Measurements from ENCODE around the gene DEF6. TPM values are rescaled to one million over a fixed set of nuclear protein-coding genes. Genes with fewer than 3 reads are reported as not detected.

DEF6 gene
- total RNA-seq, 2 donors from 2014 or later, result 8.1 to 12.5 TPM

DNA sequence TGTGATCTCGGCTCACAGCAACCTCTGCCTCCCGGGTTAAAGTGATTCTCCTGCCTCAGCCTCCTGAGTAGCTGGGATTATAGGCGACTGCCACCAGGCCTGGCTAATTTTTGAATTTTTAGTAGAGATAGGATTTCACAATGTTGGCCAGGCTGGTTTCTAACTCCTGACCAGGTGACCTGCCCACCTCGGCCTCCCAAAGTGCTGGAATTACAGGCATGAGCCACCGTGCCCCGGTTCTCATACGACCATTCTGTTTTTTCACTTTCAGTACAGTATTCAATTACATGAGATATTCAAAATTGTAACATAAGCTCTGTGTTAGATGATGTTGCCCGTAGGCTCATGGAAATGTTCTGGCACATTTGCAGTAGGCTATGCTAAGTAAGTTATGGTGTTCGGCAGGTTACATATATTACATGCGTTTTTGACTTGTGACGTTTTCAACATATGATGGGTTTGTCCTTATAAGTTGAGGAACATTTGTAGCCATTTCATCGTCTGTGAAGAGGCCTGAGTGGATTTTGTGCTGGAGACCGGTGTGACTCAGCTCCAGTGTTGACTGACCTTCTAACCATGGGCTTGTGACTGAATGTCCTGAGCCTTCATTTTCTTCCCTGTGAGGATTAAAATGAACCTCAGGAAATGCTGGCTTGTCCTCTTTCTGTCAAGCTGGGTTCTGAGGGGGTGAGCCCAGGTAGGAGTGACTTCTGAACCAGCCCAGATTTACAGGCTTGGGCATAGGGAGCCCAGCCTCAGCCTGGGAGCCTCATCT lies 56.9 kb downstream of the DEF6 start:
- Histone ChIP-seq H3K27ac (no peak overlapping the region), H3K4me3 (no peak overlapping the region), H3K4me1 (no peaks in the 10 kb centered on the region), H3K36me3 (no peaks in the 10 kb centered on the region), H3K9me3 (no peaks in the 10 kb centered on the region), H3K27me3 (no peaks in the 10 kb centered on the region), H3K9ac (ENCODE audit: low read depth in 2 of 2, low read length in 2 of 2) (no peak overlapping the region)
- DNase-seq, result no peak
- intact Hi-C loops (cut with DNase I), result no loop called here
- TF ChIP-seq, protein P1, sequence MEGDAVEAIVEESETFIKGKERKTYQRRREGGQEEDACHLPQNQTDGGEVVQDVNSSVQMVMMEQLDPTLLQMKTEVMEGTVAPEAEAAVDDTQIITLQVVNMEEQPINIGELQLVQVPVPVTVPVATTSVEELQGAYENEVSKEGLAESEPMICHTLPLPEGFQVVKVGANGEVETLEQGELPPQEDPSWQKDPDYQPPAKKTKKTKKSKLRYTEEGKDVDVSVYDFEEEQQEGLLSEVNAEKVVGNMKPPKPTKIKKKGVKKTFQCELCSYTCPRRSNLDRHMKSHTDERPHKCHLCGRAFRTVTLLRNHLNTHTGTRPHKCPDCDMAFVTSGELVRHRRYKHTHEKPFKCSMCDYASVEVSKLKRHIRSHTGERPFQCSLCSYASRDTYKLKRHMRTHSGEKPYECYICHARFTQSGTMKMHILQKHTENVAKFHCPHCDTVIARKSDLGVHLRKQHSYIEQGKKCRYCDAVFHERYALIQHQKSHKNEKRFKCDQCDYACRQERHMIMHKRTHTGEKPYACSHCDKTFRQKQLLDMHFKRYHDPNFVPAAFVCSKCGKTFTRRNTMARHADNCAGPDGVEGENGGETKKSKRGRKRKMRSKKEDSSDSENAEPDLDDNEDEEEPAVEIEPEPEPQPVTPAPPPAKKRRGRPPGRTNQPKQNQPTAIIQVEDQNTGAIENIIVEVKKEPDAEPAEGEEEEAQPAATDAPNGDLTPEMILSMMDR (IDR thresholded peaks at IDR 0.05), result no peak

DNA sequence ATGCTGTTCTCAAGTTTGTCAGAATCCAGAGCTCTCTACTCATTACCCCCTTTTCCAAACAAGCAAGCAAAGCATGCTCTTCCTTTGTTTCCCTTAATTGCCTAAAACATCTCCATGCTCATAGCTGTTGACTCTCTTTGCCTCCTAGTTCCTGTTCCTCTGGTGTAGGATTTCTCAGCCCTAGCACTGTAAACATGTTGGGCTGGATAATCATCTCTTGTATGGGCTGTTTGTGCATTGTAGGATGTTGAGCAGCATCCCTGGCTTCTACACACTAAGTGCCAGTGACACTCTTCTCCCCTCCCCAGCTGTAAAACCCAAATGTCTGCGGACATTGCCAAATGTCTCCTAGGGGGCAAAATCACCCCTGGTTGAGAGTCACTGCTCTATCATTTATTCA lies 58.8 kb downstream of the DEF6 start:
- intact Hi-C loops (cut with DNase I), result no loop called here
- H3K27me3 ChIP-seq, result no peaks in the 10 kb centered on the region
- TF ChIP-seq, protein P1 (IDR thresholded peaks at IDR 0.05), result no peak
- DNase-seq, result no peak
- H3K9ac ChIP-seq (ENCODE audit: low read depth in 2 of 2, low read length in 2 of 2), result no peak overlapping the region
- no peak overlapping the region for H3K4me3 ChIP-seq
- no peaks in the 10 kb centered on the region for H3K9me3 ChIP-seq
- H3K4me1 ChIP-seq, result no peaks in the 10 kb centered on the region
- no peak overlapping the region for H3K27ac ChIP-seq
- no peaks in the 10 kb centered on the region for H3K36me3 ChIP-seq

DNA sequence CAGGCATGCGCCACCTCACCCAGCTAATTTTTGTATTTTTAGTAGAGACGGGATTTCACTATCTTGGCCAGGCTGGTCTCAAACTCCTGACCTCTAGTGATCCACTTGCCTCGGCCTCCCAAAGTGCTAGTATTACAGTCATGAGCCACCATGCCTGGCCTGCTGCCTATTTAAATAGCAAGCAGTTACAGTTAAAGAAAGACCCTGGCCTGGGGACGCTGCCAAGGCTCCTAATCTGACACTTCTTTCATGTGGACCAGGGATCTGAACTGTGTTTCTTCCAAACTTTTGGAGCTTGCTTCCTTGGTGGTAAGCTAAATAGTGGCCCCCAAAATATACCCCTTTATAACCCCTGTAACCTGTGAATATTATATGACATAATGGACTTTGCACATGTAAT lies 60.1 kb downstream of the DEF6 start:
- H3K27ac ChIP-seq, result no peak overlapping the region
- intact Hi-C loops (cut with DNase I), result no loop called here
- H3K36me3 ChIP-seq, result no peaks in the 10 kb centered on the region
- DNase-seq, result no peak
- no peaks in the 10 kb centered on the region for H3K4me1 ChIP-seq
- no peaks in the 10 kb centered on the region for H3K27me3 ChIP-seq
- no peak overlapping the region for H3K9ac ChIP-seq (ENCODE audit: low read depth in 2 of 2, low read length in 2 of 2)
- no peak overlapping the region for H3K4me3 ChIP-seq
- no peaks in the 10 kb centered on the region for H3K9me3 ChIP-seq
- TF ChIP-seq, protein P1 (IDR thresholded peaks at IDR 0.05), result no peak

DNA sequence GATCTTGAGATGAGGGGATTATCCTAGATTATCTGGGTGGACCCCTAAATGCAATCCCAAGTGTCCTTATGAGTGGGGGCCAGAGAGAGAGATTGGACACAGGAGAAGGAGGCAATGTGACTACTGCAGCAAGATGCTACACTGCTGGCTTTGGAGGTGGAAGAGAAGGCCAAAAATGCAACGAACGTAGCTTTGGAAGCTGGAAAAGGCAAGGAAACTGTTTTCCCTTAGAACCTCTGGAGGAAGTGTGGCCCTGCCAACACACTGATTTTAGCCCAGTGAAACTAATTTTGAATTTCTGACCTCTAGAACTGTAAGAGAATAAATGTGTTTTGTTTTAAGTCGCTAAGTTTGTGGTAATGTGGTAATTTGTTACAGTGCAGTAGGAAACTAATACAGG lies 60.5 kb downstream of the DEF6 start:
- H3K27ac ChIP-seq, result no peak overlapping the region
- no peaks in the 10 kb centered on the region for H3K36me3 ChIP-seq
- H3K27me3 ChIP-seq, result no peaks in the 10 kb centered on the region
- intact Hi-C loops (cut with DNase I), result no loop called here
- no peak for DNase-seq
- no peak overlapping the region for H3K9ac ChIP-seq (ENCODE audit: low read depth in 2 of 2, low read length in 2 of 2)
- TF ChIP-seq, protein P1 (IDR thresholded peaks at IDR 0.05), result no peak
- H3K9me3 ChIP-seq, result no peaks in the 10 kb centered on the region
- no peak overlapping the region for H3K4me3 ChIP-seq
- H3K4me1 ChIP-seq, result no peaks in the 10 kb centered on the region

DNA sequence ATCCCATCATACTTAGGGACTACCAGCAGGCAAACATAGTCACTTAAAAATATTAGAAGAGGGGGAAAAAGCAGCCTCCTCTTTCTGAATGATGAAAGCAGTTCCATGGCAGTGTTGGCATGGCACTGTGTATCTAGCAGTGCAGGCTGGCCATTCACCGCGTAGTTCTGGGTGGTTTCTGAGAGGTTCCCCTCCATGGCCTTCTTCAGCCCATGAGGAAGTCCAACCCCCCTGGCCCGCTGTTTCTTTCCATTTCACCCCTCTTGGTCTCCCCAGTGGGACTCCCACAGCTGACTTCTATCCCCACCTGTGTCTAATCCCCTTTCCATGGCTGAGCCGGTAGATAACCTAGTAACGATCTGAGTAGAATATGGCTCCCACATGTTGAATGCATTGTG lies 61.7 kb downstream of the DEF6 start:
- H3K27ac ChIP-seq, result no peak overlapping the region
- H3K27me3 ChIP-seq, result no peaks in the 10 kb centered on the region
- DNase-seq, result no peak
- no peaks in the 10 kb centered on the region for H3K36me3 ChIP-seq
- TF ChIP-seq, protein P1 (IDR thresholded peaks at IDR 0.05), result no peak
- no peaks in the 10 kb centered on the region for H3K9me3 ChIP-seq
- H3K9ac ChIP-seq (ENCODE audit: low read depth in 2 of 2, low read length in 2 of 2), result no peak overlapping the region
- intact Hi-C loops (cut with DNase I), result no loop called here
- H3K4me1 ChIP-seq, result no peaks in the 10 kb centered on the region
- no peak overlapping the region for H3K4me3 ChIP-seq
